Trophoblast cell (in vitro differentiated cells and primary cell): Measurements from ENCODE around the gene ENTPD2.

ENCODE experiments used
- DNase-seq, 2 donors: peaks; one replicate each; pipeline ENCODE4 v3.0.0-alpha.2; 2016
- H2AFZ ChIP-seq: 2 replicates; pipeline ENCODE4 v1.6.1; 2013; ENCODE audit warnings: low read length, moderate library complexity, mild to moderate bottlenecking; ENCODE audit not compliant: insufficient read depth, poor library complexity
- H2AK5ac ChIP-seq: 2 replicates; pipeline ENCODE4 v1.6.1; 2013; ENCODE audit warnings: mild to moderate bottlenecking, low read length
- H2BK120ac ChIP-seq: 2 replicates; pipeline ENCODE4 v1.6.1; 2013; ENCODE audit warnings: low read length, mild to moderate bottlenecking, moderate library complexity; ENCODE audit not compliant: insufficient read depth, poor library complexity
- H2BK12ac ChIP-seq: 2 replicates; pipeline ENCODE4 v1.6.1; 2013; ENCODE audit warnings: mild to moderate bottlenecking, low read length, moderate library complexity
- H2BK5ac ChIP-seq: 2 replicates; pipeline ENCODE4 v1.6.1; 2013; ENCODE audit warnings: low read length, low read depth, moderate library complexity, mild to moderate bottlenecking; ENCODE audit not compliant: poor library complexity
- H3K14ac ChIP-seq: 2 replicates; pipeline ENCODE4 v1.6.1; 2013; ENCODE audit warnings: mild to moderate bottlenecking, low read length
- H3K18ac ChIP-seq: 2 replicates; pipeline ENCODE4 v1.6.1; 2013; ENCODE audit warnings: mild to moderate bottlenecking, low read length
- H3K23ac ChIP-seq: 2 replicates; pipeline ENCODE4 v1.6.1; 2013; ENCODE audit warnings: low read length
- H3K27ac ChIP-seq: 2 replicates; pipeline ENCODE4 v1.5.1; 2013; ENCODE audit warnings: low read depth, mild to moderate bottlenecking, inconsistent platforms, low read length, moderate library complexity
- H3K27me3 ChIP-seq: 2 replicates; pipeline ENCODE4 v1.6.1; 2013; ENCODE audit warnings: inconsistent platforms, mild to moderate bottlenecking, low read length, moderate library complexity; ENCODE audit not compliant: insufficient read depth
- H3K36me3 ChIP-seq, 2 experiments: 1 replicate in 1 of 2; 2 replicates in 1 of 2; pipeline ENCODE4 v1.6.1; 2013; ENCODE audit warnings: low read length in 2 of 2, mild to moderate bottlenecking in 2 of 2, moderate library complexity in 1 of 2; ENCODE audit not compliant: insufficient read depth in 2 of 2, control insufficient read depth in 1 of 2
- H3K4ac ChIP-seq: 2 replicates; pipeline ENCODE4 v1.6.1; 2013; ENCODE audit warnings: low read depth, mild to moderate bottlenecking, low read length, moderate library complexity
- H3K4me1 ChIP-seq, 2 experiments: 1 replicate in 1 of 2; 2 replicates in 1 of 2; pipeline ENCODE4 v1.6.1; 2013; ENCODE audit warnings: low read length in 2 of 2, mild to moderate bottlenecking in 2 of 2, moderate library complexity in 1 of 2; ENCODE audit not compliant: insufficient read depth in 2 of 2, control insufficient read depth in 1 of 2
- H3K4me2 ChIP-seq: 2 replicates; pipeline ENCODE4 v1.6.1; 2013; ENCODE audit warnings: inconsistent platforms, mild to moderate bottlenecking, low read length, moderate library complexity
- H3K4me3 ChIP-seq: 2 replicates; pipeline ENCODE4 v1.5.1; 2013; ENCODE audit warnings: mild to moderate bottlenecking, low read depth, low read length, inconsistent platforms
- H3K79me1 ChIP-seq: one replicate; pipeline ENCODE4 v1.6.1; 2013; ENCODE audit warnings: low read length
- H3K79me2 ChIP-seq: 2 replicates; pipeline ENCODE4 v1.6.1; 2013; ENCODE audit warnings: low read length, mild to moderate bottlenecking; ENCODE audit not compliant: control insufficient read depth, insufficient read depth, poor library complexity
- H3K9ac ChIP-seq: 2 replicates; pipeline ENCODE4 v1.6.1; 2013; ENCODE audit warnings: mild to moderate bottlenecking, low read length
- H3K9me3 ChIP-seq: 2 replicates; pipeline ENCODE4 v1.6.1; 2013; ENCODE audit warnings: low read depth, mild to moderate bottlenecking, control low read depth, inconsistent platforms, low read length; ENCODE audit not compliant: insufficient read depth
- H4K12ac ChIP-seq: 2 replicates; pipeline ENCODE4 v1.6.1; 2013; ENCODE audit warnings: low read depth, mild to moderate bottlenecking, low read length, moderate library complexity
- H4K8ac ChIP-seq: 2 replicates; pipeline ENCODE4 v1.6.1; 2013; ENCODE audit warnings: low read depth, mild to moderate bottlenecking, low read length, moderate library complexity
- H4K91ac ChIP-seq: one replicate; pipeline ENCODE4 v1.6.1; 2013; ENCODE audit warnings: low read depth, mild to moderate bottlenecking, low read length, moderate library complexity
- WGBS: extraction: QIAGEN DNeasy Blood & Tissue Kit; methylation state at CpG from one replicate; pipeline ENCODE4 v1.1.7; 2013; ENCODE audit warnings: missing lambda C conversion rate; ENCODE audit not compliant: insufficient read length, insufficient coverage; ENCODE audit errors: extremely low coverage; 5-methylcytosine and 5-hydroxymethylcytosine counted together

The ENTPD2 gene

DNA sequence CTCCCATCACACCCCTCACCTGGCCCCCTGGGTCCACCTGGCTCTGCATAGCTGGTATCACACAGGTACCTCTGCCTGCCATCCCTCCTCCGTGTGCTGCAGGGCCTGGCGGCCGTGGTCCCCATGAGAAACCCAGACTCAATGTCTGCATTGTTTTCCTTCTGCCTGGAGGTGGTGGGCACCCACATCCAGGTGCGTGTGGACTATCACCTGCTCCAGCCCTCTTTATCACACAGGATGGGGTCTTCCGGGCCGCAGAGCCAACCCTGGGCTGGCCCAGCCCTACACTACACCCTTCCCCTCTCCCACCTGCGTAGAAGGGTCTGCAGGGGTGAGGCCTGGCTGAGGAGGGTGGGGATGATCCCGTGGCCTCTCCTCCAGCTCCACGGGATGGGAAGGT is 14.9 kb downstream of the ENTPD2 start:
- WGBS: no CpG with 5 or more reads among the region's 9 CpGs
- no peak overlapping the region for H3K18ac ChIP-seq

DNA sequence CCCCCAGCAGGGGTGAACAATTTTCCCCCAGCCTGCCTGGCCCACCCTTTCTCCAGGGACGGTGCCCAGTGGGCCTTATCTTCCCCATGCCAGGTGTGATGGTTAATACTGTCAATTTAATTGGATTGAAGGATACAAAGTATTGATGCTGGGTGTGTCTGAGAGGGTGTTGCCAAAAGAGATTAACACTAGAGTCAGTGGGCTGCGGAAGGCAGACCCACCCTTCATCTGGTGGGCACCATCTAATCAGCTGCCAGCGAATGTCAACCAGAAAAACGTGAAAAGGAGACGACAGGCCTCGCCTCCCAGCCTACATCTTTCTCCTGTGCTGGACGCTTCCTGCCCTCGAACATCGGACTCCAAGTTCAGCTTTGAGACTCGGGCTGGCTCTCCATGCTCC is 16.4 kb downstream of the ENTPD2 start:
- H3K79me2 ChIP-seq: no peaks in the 10 kb centered on the region
- H3K79me1 ChIP-seq: no peaks in the 10 kb centered on the region
- H4K91ac ChIP-seq: no peak overlapping the region
- H3K36me3 ChIP-seq: no peaks in the 10 kb centered on the region
- no peak overlapping the region for H3K4me3 ChIP-seq
- no peak overlapping the region for H3K27ac ChIP-seq
- no peak for DNase-seq
- WGBS: no CpG with 5 or more reads among the region's 10 CpGs
- no peak overlapping the region for H2BK120ac ChIP-seq
- no peak overlapping the region for H4K12ac ChIP-seq
- no peak overlapping the region for H2AFZ ChIP-seq
- peaks cover 5% of the 10 kb centered on the region for H3K9me3 ChIP-seq
- no peak overlapping the region for H4K8ac ChIP-seq
- no peak overlapping the region for H3K18ac ChIP-seq
- H2AK5ac ChIP-seq: no peak overlapping the region
- H2BK12ac ChIP-seq: no peak overlapping the region
- H2BK5ac ChIP-seq: no peak overlapping the region
- no peak overlapping the region for H3K23ac ChIP-seq
- no peaks in the 10 kb centered on the region for H3K27me3 ChIP-seq
- H3K4ac ChIP-seq: no peak overlapping the region
- no peak overlapping the region for H3K14ac ChIP-seq
- no peaks in the 10 kb centered on the region for H3K4me1 ChIP-seq
- H3K9ac ChIP-seq: no peak overlapping the region
- no peak overlapping the region for H3K4me2 ChIP-seq

More for the DNA sequence above, 14.9 kb downstream of the ENTPD2 start:
- no peak overlapping the region for H2AK5ac ChIP-seq
- no peaks in the 10 kb centered on the region for H3K79me2 ChIP-seq
- H2BK5ac ChIP-seq: no peak overlapping the region
- H3K4me1 ChIP-seq: no peaks in the 10 kb centered on the region
- H2BK12ac ChIP-seq: no peak overlapping the region
- no peak overlapping the region for H2AFZ ChIP-seq
- H4K8ac ChIP-seq: no peak overlapping the region
- H4K91ac ChIP-seq: no peak overlapping the region
- H3K4me2 ChIP-seq: no peak overlapping the region
- no peaks in the 10 kb centered on the region for H3K79me1 ChIP-seq
- no peak overlapping the region for H3K23ac ChIP-seq
- H3K4ac ChIP-seq: no peak overlapping the region
- no peak overlapping the region for H3K14ac ChIP-seq
- H2BK120ac ChIP-seq: no peak overlapping the region
- no peak overlapping the region for H3K9ac ChIP-seq
- no peak overlapping the region for H3K4me3 ChIP-seq
- H4K12ac ChIP-seq: no peak overlapping the region
- no peak for DNase-seq
- H3K9me3 ChIP-seq: peaks cover 5% of the 10 kb centered on the region
- no peak overlapping the region for H3K27ac ChIP-seq
- H3K27me3 ChIP-seq: no peaks in the 10 kb centered on the region
- H3K36me3 ChIP-seq: no peaks in the 10 kb centered on the region

DNA sequence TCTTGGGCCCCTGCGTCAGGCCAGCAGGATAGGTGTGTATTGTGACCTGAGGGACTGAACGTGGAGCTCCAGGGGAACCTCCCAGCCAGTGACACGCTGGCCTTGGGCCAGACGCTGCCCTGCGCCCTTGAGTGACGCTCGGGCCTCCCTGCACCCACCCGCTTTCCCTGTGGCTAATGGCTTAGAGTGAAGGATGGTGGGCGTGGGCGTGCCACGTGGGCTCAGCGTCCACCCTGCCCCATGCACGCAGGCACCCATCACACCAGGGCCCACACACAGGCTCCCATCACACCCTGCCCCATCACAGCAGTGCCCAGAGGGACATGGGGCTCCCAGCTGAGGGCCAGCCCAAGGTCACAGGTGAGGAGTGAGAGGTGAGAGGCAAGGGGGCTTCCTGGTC is 16.8 kb downstream of the ENTPD2 start:
- Histone ChIP-seq H3K79me1 (no peaks in the 10 kb centered on the region), H3K79me2 (no peaks in the 10 kb centered on the region), H2BK5ac (no peak overlapping the region), H3K4ac (no peak overlapping the region), H2BK120ac (no peak overlapping the region), H4K8ac (no peak overlapping the region), H3K4me1 (no peaks in the 10 kb centered on the region), H3K23ac (no peak overlapping the region), H3K4me3 (peak overlapping the region; percentile 43), H3K27me3 (no peaks in the 10 kb centered on the region), H2AFZ (no peak overlapping the region), H3K9ac (no peak overlapping the region), H3K18ac (no peak overlapping the region), H3K14ac (no peak overlapping the region), H3K36me3 (no peaks in the 10 kb centered on the region), H3K9me3 (peaks cover 5% of the 10 kb centered on the region), H3K27ac (no peak overlapping the region), H2BK12ac (no peak overlapping the region), H4K12ac (no peak overlapping the region), H2AK5ac (no peak overlapping the region), H3K4me2 (no peak overlapping the region), H4K91ac (no peak overlapping the region)
- DNase-seq: no peak
- WGBS: no CpG with 5 or more reads among the region's 13 CpGs

DNA sequence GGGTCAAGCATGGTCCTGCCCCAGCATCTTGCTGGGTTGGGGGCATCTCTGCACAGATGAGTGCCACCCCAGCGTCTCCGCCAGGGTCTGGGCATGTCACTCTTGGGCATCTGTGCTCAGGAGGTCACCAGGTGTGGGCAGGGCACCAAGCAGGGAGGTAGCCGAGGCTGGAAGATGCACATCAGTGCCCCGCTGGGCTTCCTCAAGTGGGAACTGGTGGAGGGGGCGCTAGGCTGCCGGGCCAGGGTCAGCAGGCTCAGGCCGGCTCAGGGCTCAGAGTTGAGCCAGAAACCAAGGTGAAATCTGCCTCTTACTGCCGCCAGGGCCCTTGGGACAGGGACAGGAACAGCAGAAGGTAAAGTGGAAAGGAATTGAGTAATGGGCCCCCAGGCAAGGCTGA is 17.9 kb downstream of the ENTPD2 start:
- H3K9me3 ChIP-seq: peaks cover 3% of the 10 kb centered on the region
- no peak overlapping the region for H4K91ac ChIP-seq
- H3K14ac ChIP-seq: no peak overlapping the region
- H3K18ac ChIP-seq: no peak overlapping the region
- no peak overlapping the region for H2BK5ac ChIP-seq
- H2BK120ac ChIP-seq: no peak overlapping the region
- no peaks in the 10 kb centered on the region for H3K4me1 ChIP-seq
- no peaks in the 10 kb centered on the region for H3K36me3 ChIP-seq
- H4K12ac ChIP-seq: no peak overlapping the region
- no peaks in the 10 kb centered on the region for H3K79me1 ChIP-seq
- H2BK12ac ChIP-seq: no peak overlapping the region
- no peak overlapping the region for H3K27ac ChIP-seq
- no peaks in the 10 kb centered on the region for H3K79me2 ChIP-seq
- no peak overlapping the region for H3K4ac ChIP-seq
- H3K27me3 ChIP-seq: no peaks in the 10 kb centered on the region
- no peak overlapping the region for H3K9ac ChIP-seq
- no peak for DNase-seq
- H2AK5ac ChIP-seq: no peak overlapping the region
- WGBS: no CpG with 5 or more reads among the region's 8 CpGs
- no peak overlapping the region for H3K23ac ChIP-seq
- H3K4me2 ChIP-seq: no peak overlapping the region
- H2AFZ ChIP-seq: no peak overlapping the region
- H4K8ac ChIP-seq: no peak overlapping the region
- no peak overlapping the region for H3K4me3 ChIP-seq
